PC-3 (cell line): ENCODE data around the gene MED13L.

Source experiments
- EZH2phosphoT487 ChIP-seq: fragments of 300-600 bp; sonication (generic); IDR thresholded peaks from 2 replicates; pipeline ENCODE4 v1.6.1; 2018; ENCODE audit warnings: mild to moderate bottlenecking, antibody characterized with exemption, low read length, borderline replicate concordance
- TF ChIP-seq, protein P1 (sequence below): fragments of 300-600 bp; sonication (generic); conservative IDR thresholded peaks from 2 replicates; pipeline ENCODE4 v1.5.1; 2017; ENCODE audit warnings: antibody characterized with exemption, low read depth, mild to moderate bottlenecking, low read length

DNA sequence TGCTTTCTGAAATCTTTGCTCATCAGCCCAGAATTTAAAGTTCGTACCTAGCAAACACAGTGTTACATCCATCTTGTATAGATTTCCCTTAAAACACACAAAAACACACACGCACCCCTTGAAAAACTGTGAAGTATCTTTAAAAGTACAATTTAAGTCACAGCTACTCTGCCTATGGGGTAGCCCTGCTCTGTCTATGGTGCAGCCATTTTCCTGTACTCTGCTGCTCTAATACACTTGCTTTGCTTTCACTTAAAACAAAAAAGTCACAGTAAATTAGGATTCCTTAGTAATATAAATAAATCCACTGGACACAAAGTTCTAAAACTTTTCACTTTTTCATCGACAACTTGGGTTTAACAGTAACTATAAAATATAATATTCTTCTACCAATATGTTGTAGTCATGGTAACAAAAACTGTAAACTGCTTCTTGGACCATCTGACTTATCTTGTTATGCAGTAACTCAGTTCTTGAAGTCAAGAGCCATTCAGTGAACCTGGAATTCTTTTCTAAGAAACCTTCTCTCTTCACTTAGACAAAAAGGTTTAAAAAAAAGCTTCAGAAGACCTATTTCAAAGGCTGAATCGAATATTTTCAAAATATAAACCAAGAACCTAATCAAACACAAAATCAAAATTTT, 63.5 kb downstream of the MED13L start:
- TF ChIP-seq, protein P1, sequence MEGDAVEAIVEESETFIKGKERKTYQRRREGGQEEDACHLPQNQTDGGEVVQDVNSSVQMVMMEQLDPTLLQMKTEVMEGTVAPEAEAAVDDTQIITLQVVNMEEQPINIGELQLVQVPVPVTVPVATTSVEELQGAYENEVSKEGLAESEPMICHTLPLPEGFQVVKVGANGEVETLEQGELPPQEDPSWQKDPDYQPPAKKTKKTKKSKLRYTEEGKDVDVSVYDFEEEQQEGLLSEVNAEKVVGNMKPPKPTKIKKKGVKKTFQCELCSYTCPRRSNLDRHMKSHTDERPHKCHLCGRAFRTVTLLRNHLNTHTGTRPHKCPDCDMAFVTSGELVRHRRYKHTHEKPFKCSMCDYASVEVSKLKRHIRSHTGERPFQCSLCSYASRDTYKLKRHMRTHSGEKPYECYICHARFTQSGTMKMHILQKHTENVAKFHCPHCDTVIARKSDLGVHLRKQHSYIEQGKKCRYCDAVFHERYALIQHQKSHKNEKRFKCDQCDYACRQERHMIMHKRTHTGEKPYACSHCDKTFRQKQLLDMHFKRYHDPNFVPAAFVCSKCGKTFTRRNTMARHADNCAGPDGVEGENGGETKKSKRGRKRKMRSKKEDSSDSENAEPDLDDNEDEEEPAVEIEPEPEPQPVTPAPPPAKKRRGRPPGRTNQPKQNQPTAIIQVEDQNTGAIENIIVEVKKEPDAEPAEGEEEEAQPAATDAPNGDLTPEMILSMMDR: no peak
- TF ChIP-seq EZH2phosphoT487: no peak
